Esophagus (tissue), 2 donors: ENCODE results near the gene CPAMD8. TPM values are rescaled to one million over a fixed set of nuclear protein-coding genes. Genes with fewer than 3 reads are reported as not detected.

Experiments used
- H3K27ac ChIP-seq, 2 donors: one replicate each; pipeline ENCODE4 v1.5.1; 2013; ENCODE audit warnings: low read depth in 2 of 2, mild to moderate bottlenecking in 2 of 2, inconsistent platforms in 1 of 2, low read length in 1 of 2, moderate library complexity in 1 of 2
- H3K27me3 ChIP-seq, 2 donors: one replicate each; pipeline ENCODE4 v1.6.1; 2013; ENCODE audit warnings: low read length in 2 of 2, control low read depth in 1 of 2, mild to moderate bottlenecking in 1 of 2; ENCODE audit not compliant: insufficient read depth in 2 of 2, control insufficient read depth in 1 of 2
- H3K36me3 ChIP-seq, 2 donors: one replicate each; pipeline ENCODE4 v1.6.1; 2013; ENCODE audit warnings: low read length in 1 of 2; ENCODE audit not compliant: control insufficient read depth in 2 of 2, insufficient read depth in 2 of 2
- H3K4me1 ChIP-seq, 2 donors: one replicate each; pipeline ENCODE4 v1.6.1; 2013; ENCODE audit warnings: low read length in 1 of 2; ENCODE audit not compliant: control insufficient read depth in 2 of 2, insufficient read depth in 2 of 2
- H3K4me3 ChIP-seq, 2 donors: one replicate each; pipeline ENCODE4 v1.5.1; 2013; ENCODE audit warnings: low read length in 2 of 2, mild to moderate bottlenecking in 2 of 2, low read depth in 1 of 2, moderate library complexity in 1 of 2
- H3K9me3 ChIP-seq, 2 donors: one replicate each; pipeline ENCODE4 v1.6.1; 2013; ENCODE audit warnings: mild to moderate bottlenecking in 2 of 2, low read depth in 1 of 2, low read length in 1 of 2, moderate library complexity in 1 of 2; ENCODE audit not compliant: control insufficient read depth in 2 of 2, insufficient read depth in 1 of 2
- WGBS, 2 donors: extraction: QIAGEN DNeasy Blood & Tissue Kit; methylation state at CpG; one replicate each; pipeline ENCODE4 v1.1.7; 2013; 5-methylcytosine and 5-hydroxymethylcytosine counted together
- polyA plus RNA-seq, 2 donors: library from polyadenylated mRNA; stranded (reverse); fragments of 200-250 nt; gene quantifications; one replicate each; pipeline ENCODE4 v1.2.3, GENCODE V29; 2013
- donor health status: healthy with polysubstance abuse.
- donor health status: Bipolar disorder and iron deficiency.

The CPAMD8 gene
- polyA plus RNA-seq, 2 donors, result 1.0 to 1.9 TPM

DNA sequence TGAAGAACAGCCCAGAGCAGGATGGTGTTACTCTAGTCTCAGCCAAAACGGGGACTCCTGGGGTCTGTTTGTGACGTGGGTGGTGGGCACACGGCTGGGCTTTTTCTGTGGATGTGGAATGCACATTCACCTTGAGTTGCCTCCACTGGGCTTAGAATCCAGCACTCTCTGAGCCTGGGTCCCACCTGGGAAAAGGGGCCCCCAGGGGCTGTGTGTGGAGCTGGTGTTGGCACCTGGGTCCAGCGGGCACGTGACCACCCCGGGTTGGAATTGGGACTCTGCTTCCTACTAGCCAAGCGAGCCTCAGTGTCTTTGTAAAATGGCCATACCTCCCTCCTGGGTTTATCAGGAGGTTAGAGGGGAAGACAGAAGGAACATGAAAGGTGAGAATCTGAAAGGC, 167.0 kb downstream of the CPAMD8 start:
- peaks cover 17 to 21% of the 10 kb centered on the region in 2 donors for H3K36me3 ChIP-seq
- no peak overlapping the region for H3K27ac ChIP-seq
- no peak overlapping the region for H3K4me3 ChIP-seq
- H3K4me1 ChIP-seq, result no peaks in the 10 kb centered on the region
- no peaks in the 10 kb centered on the region for H3K9me3 ChIP-seq
- no peaks in the 10 kb centered on the region for H3K27me3 ChIP-seq
- WGBS, 2 donors, result 93 to 95% methylated on average over 7 of the region's 7 CpGs

DNA sequence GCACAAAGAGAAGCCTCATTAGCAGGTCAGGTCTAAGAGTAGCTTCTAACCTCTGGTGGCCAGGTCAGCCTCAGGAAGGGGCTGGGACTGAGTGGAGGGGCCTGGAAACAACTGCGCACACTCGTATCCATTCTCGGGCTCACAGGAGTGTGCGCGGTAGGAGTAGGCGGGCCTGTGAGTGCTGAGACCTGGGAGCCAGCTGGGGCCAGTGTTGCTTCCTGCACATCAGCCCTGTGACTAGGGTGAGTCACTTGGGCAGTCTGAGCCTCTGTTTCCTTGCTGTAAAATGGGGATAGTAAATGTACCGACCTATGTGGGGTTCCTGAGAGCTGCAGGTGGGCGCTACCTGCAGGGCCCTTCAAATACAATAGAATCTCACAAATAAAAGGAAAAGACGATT, 170.5 kb downstream of the CPAMD8 start:
- WGBS, 2 donors, result 92 to 93% methylated on average over 9 of the region's 9 CpGs
- H3K4me1 ChIP-seq, result no peaks in the 10 kb centered on the region
- no peak overlapping the region for H3K4me3 ChIP-seq
- peaks cover 24 to 41% of the 10 kb centered on the region in 2 donors for H3K36me3 ChIP-seq
- H3K27ac ChIP-seq, result no peak overlapping the region
- no peaks in the 10 kb centered on the region for H3K27me3 ChIP-seq
- H3K9me3 ChIP-seq, result no peaks in the 10 kb centered on the region

DNA sequence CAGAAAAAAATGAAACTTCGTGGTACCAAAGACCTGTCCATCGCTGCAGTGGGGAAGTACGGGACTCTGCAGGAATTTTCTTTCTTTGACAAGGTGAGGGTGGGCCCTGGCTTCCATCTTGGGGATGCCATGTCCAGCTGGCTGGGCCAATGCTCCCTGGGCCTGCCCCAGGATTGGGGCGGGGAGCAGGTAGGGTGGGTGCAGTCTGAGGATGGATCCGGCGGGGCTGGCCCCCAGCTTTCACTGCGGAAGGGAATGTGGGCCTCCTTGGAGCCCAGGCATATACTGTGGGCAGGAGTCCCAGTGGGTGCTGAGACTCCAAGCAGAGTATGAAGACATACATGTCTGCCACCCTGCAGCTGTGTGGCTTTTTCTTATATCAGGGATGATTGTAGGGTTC, 173.5 kb downstream of the CPAMD8 start:
- no peak overlapping the region for H3K27ac ChIP-seq
- no peaks in the 10 kb centered on the region for H3K27me3 ChIP-seq
- H3K9me3 ChIP-seq, result no peaks in the 10 kb centered on the region
- peaks cover 31 to 45% of the 10 kb centered on the region in 2 donors for H3K36me3 ChIP-seq
- H3K4me3 ChIP-seq, result no peak overlapping the region
- WGBS, 2 donors, result 95 to 96% methylated on average over 7 of the region's 7 CpGs
- no peaks in the 10 kb centered on the region for H3K4me1 ChIP-seq

DNA sequence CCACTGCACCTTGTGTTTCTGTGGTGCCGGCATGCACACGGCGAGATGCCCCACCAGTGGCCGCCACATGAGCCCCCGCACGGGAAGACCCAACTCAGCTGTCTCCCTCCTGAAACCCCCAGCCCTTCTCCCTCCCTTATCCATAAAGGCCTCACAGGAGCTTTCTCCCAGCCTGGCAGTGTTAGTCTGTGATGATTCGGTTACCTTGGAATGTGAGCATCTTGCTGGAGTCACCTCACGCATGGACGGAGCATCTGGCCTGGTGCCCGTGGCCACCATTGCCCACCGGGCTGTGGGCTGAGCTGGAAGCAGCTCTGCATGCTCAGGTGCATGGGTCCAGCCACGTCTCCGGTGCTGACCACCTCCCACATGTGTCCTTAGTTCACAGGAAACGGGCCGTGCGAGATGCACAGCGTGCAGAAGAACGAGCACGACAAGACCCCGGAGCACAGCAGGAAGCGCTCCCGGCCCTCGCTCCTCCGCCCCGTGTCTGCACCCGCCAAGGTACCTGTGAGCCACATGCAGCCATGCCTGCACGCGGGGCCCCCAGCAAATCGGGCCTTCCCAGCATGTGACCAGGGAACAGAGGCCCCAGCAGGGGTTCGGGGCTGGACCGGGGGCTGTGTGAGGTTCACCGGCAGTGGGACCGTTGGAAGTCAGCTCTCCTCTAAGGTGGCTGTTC, 175.4 kb downstream of the CPAMD8 start:
- Histone ChIP-seq H3K4me3 (no peak overlapping the region), H3K27me3 (no peaks in the 10 kb centered on the region), H3K4me1 (no peaks in the 10 kb centered on the region), H3K9me3 (no peaks in the 10 kb centered on the region), H3K27ac (no peak overlapping the region), H3K36me3 (peaks cover 44 to 63% of the 10 kb centered on the region in 2 donors)
- WGBS, 2 donors, result 94% methylated on average over 33 of the region's 33 CpGs

DNA sequence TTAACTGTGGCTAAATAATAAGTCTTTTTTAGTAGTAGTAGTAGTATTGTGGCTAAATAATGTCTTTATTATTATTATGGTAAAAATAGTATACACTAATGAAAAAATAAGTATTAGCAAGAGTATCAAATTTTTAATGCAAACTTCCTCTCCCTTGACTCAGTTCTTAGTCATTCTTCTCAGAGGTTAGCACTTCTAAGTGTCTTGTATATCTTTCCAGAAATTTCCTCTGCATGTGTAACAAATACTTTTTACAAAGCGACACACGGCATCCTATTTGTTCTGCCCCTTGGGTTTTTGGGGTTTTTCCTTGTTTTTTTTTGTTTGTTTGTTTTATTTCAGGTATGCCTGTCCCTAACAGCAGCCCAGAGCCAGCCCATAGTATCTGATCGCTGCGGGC, 176.5 kb downstream of the CPAMD8 start:
- Histone ChIP-seq H3K4me1 (no peaks in the 10 kb centered on the region), H3K27me3 (no peaks in the 10 kb centered on the region), H3K9me3 (no peaks in the 10 kb centered on the region), H3K27ac (no peak overlapping the region), H3K4me3 (no peak overlapping the region), H3K36me3 (peaks cover 47 to 64% of the 10 kb centered on the region in 2 donors)
- 94 to 97% methylated on average over 4 of the region's 4 CpGs for WGBS, 2 donors

DNA sequence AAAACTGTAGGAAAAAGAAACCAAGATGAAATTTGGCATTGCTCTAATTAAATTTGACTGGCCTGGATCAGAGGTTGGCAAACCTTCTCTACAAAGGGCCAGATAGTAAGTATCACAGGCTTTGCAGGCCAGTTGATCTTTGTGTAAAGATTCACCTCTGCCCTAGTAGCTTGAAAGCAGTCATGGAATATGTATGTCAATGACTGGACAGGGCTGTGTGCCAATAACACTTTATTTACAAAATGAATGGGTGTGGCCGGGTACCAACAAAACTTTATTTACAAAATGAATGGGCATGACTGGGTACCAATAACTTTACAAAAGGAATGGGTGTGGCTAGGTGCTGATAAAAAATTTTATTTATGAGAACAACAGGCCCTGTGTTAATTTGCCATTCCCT, 177.4 kb downstream of the CPAMD8 start:
- H3K27me3 ChIP-seq, result no peaks in the 10 kb centered on the region
- no peaks in the 10 kb centered on the region for H3K9me3 ChIP-seq
- no peak overlapping the region for H3K27ac ChIP-seq
- WGBS, 2 donors, result 83 to 91% methylated on average over 1 of the region's 1 CpG
- H3K4me1 ChIP-seq, result no peaks in the 10 kb centered on the region
- no peak overlapping the region for H3K4me3 ChIP-seq
- H3K36me3 ChIP-seq, result peaks cover 43 to 66% of the 10 kb centered on the region in 2 donors

DNA sequence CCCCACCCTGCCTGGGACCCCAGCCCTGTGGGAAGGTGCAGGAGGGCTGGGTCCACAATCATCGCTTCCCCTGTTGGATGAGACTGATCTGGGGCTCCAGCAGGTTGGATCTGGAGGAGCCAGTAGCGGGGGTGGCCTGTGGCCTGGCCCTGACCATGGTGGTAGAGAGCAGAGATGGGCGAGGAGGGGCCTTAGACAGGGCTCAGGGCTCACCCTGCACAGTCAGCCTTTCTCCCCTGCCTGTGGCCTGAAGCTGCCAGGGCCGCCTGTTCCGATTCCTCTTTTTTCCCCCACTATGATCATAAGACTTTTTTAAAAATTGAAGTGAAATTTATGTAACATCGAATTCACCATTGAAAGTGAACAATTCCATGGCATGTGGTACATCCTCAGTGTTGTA, 179.2 kb downstream of the CPAMD8 start:
- WGBS, 2 donors, result 97 to 100% methylated on average over 6 of the region's 6 CpGs
- Histone ChIP-seq H3K27me3 (no peaks in the 10 kb centered on the region), H3K9me3 (no peaks in the 10 kb centered on the region), H3K4me3 (no peak overlapping the region), H3K27ac (no peak overlapping the region), H3K36me3 (peaks cover 37 to 57% of the 10 kb centered on the region in 2 donors), H3K4me1 (no peaks in the 10 kb centered on the region)

DNA sequence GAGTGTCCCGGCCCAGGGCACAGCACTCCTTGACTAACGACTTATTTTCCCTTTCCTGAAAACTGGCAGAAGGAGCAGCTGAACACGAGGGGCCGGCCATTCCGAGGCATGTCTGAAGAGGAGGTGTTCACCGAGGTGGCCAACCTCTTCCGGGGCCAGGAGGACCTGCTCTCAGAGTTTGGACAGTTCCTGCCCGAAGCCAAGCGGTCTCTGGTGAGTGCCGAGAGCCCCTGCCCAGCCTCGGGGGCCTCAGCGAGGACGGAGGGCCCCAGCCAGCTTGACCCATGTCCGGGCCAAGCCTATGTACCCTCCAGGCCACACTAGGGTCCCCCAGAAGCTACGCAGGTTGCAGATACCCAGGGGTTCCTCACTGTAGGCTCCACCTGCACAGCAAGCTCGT, 179.7 kb downstream of the CPAMD8 start:
- Histone ChIP-seq H3K36me3 (peaks cover 35 to 55% of the 10 kb centered on the region in 2 donors), H3K4me1 (no peaks in the 10 kb centered on the region), H3K27me3 (no peaks in the 10 kb centered on the region), H3K4me3 (no peak overlapping the region), H3K27ac (no peak overlapping the region), H3K9me3 (no peaks in the 10 kb centered on the region)
- 95% methylated on average over 16 of the region's 16 CpGs for WGBS, 2 donors
